MCF 10A (cell line): ENCODE measurements around the gene AMELX. TPM values are rescaled to one million over a fixed set of nuclear protein-coding genes. Genes with fewer than 3 reads are reported as not detected.

Experiments used
- BruUV-seq: library from RNA; stranded (reverse); fragments of 400-500 nt; replicated peaks from 2 replicates; lab custom pipeline; 2021; lab: Mats Ljungman, UMichigan
- CTCF ChIA-PET: fragments of 300-600 bp; sonication (Branson Sonifier 250); formaldehyde crosslinking; extraction: SDS; loops from one replicate; lab custom pipeline; 2021; ENCODE audit warnings: antibody characterized with exemption, inconsistent platforms; lab: Yijun Ruan, JAX
- POLR2A ChIA-PET: fragments of 300-600, 350-650 bp; sonication (Branson Sonifier 250); formaldehyde crosslinking; extraction: SDS; loops from one replicate; lab custom pipeline; 2020; ENCODE audit warnings: antibody characterized with exemption, inconsistent platforms; lab: Yijun Ruan, JAX
- DNase-seq: peaks from one replicate; pipeline ENCODE4 v3.0.0-alpha.2; 2018; ENCODE audit not compliant: unreplicated experiment
- H3K27ac Mint-ChIP-seq: one replicate; pipeline ENCODE4 v1.8.0; 2022; ENCODE audit warnings: mild to moderate bottlenecking, low read depth, mixed read lengths; ENCODE audit not compliant: unreplicated experiment
- H3K27me3 Mint-ChIP-seq: one replicate; pipeline ENCODE4 v1.8.0; 2022; ENCODE audit warnings: mixed read lengths; ENCODE audit not compliant: insufficient read depth, unreplicated experiment
- H3K36me3 Mint-ChIP-seq: one replicate; pipeline ENCODE4 v1.8.0; 2022; ENCODE audit warnings: mild to moderate bottlenecking, moderate library complexity, mixed read lengths; ENCODE audit not compliant: insufficient read depth, unreplicated experiment
- H3K4me1 Mint-ChIP-seq: one replicate; pipeline ENCODE4 v1.8.0; 2022; ENCODE audit warnings: mixed read lengths; ENCODE audit not compliant: insufficient read depth, unreplicated experiment
- H3K4me3 Mint-ChIP-seq: one replicate; pipeline ENCODE4 v1.8.0; 2022; ENCODE audit warnings: mild to moderate bottlenecking, moderate library complexity, mixed read lengths; ENCODE audit not compliant: unreplicated experiment
- H3K9me3 Mint-ChIP-seq: one replicate; pipeline ENCODE4 v1.8.0; 2022; ENCODE audit warnings: mixed read lengths; ENCODE audit not compliant: unreplicated experiment
- CTCF ChIP-seq: fragments of 200-600 bp; IDR thresholded peaks from one replicate; pipeline ENCODE4 v1.8.0; 2022; ENCODE audit warnings: antibody characterized with exemption, mild to moderate bottlenecking; ENCODE audit not compliant: unreplicated experiment
- intact Hi-C: fragments of 100-400 bp; cut with micrococcal nuclease; formaldehyde crosslinking; loops from 2 replicates; pipeline ENCODE4 v1.14.1; 2022
- microRNA-seq: library from miRNA; unstranded; fragments of <30 nt; microRNA quantifications from one replicate; pipeline ENCODE4 v1.2.0, GENCODE V29; 2022
- total RNA-seq: library from RNA; stranded (reverse); gene quantifications from 2 replicates; pipeline ENCODE4 v1.2.3, GENCODE V29; 2022

AMELX gene
- total RNA-seq, 1 experiment from 2014 or later: not detected

GRCh38 chrX:11346121-11346682 lies 53.0 kb downstream of the AMELX start:
- Mint-ChIP-seq H3K27me3 (no peaks in the 10 kb centered on the region), H3K9me3 (no peaks in the 10 kb centered on the region), H3K4me3 (no peak overlapping the region), H3K36me3 (no peaks in the 10 kb centered on the region), H3K4me1 (peaks cover 4% of the 10 kb centered on the region), H3K27ac (no peak overlapping the region)
- DNase-seq: no peak
- ChIA-PET CTCF (interaction anchor here (0.9 kb wide), 1 partner anchor 22 kb away, joined by 3 read pairs; no protein-coding TSS in a partner anchor), POLR2A (no interaction called here)
- intact Hi-C loops: no loop called here
- no peak for TF ChIP-seq CTCF
- no TSS peak for BruUV-seq

- TF ChIP-seq CTCF: no peak
- Mint-ChIP-seq H3K27me3 (no peaks in the 10 kb centered on the region), H3K27ac (no peak overlapping the region), H3K36me3 (no peaks in the 10 kb centered on the region), H3K4me3 (no peak overlapping the region), H3K4me1 (no peaks in the 10 kb centered on the region), H3K9me3 (no peaks in the 10 kb centered on the region)
- no TSS peak for BruUV-seq
- intact Hi-C loops: no loop called here
- DNase-seq: no peak
- CTCF ChIA-PET: interaction anchor here (1.6 kb wide), 1 partner anchor 10 kb away, joined by 5 read pairs; no protein-coding TSS in a partner anchor
- POLR2A ChIA-PET: no interaction called here
Observed at GRCh38 chrX:11347300-11347699, 54.1 kb downstream of the AMELX start.

GRCh38 chrX:11349020-11349419 lies 55.8 kb downstream of the AMELX start:
- Mint-ChIP-seq H3K4me3 (no peak overlapping the region), H3K4me1 (peaks cover 7% of the 10 kb centered on the region), H3K9me3 (no peaks in the 10 kb centered on the region), H3K36me3 (no peaks in the 10 kb centered on the region), H3K27me3 (no peaks in the 10 kb centered on the region), H3K27ac (no peak overlapping the region)
- CTCF ChIA-PET: no interaction called here
- intact Hi-C loops: no loop called here
- TF ChIP-seq CTCF: no peak
- BruUV-seq: no TSS peak
- no peak for DNase-seq
- POLR2A ChIA-PET: no interaction called here

- ChIA-PET CTCF (no interaction called here), POLR2A (no interaction called here)
- H3K4me1 Mint-ChIP-seq: peaks cover 7% of the 10 kb centered on the region
- no peaks in the 10 kb centered on the region for H3K36me3 Mint-ChIP-seq
- no peak overlapping the region for H3K4me3 Mint-ChIP-seq
- intact Hi-C loops: no loop called here
- no peaks in the 10 kb centered on the region for H3K9me3 Mint-ChIP-seq
- no peak for DNase-seq
- no peak overlapping the region for H3K27ac Mint-ChIP-seq
- no peaks in the 10 kb centered on the region for H3K27me3 Mint-ChIP-seq
- TF ChIP-seq CTCF: no peak
- BruUV-seq: no TSS peak
Observed at GRCh38 chrX:11349661-11350337, 56.6 kb downstream of the AMELX start.

Small RNAs within 50 kb of the gene (microRNA-seq; reads per million reads assigned to microRNA genes)
- gene MIR548AX: not detected

Other genes starting within 250 kb of the AMELX start
- 39.3 and 41.0 TPM in 2 replicates for gene HCCS, start 182.1 kb upstream of the AMELX start, total RNA-seq